Mucosa of rectum (tissue), 2 donors: ENCODE data around the gene AKT2.
A peak's percentile ranks its signal among the peaks of the same experiment; 100 is the strongest.

Experiments
- H3K27ac ChIP-seq, 2 donors: one replicate each; pipeline ENCODE4 v1.7.0; 2013; ENCODE audit warnings: inconsistent platforms in 2 of 2, low read depth in 2 of 2, low read length in 2 of 2
- H3K27me3 ChIP-seq, 2 donors: one replicate each; pipeline ENCODE4 v1.7.0; 2013; ENCODE audit warnings: low read length in 2 of 2; ENCODE audit not compliant: control insufficient read depth in 2 of 2, insufficient read depth in 2 of 2
- H3K36me3 ChIP-seq, 2 donors: one replicate each; pipeline ENCODE4 v1.7.0; 2013; ENCODE audit warnings: low read length in 2 of 2; ENCODE audit not compliant: control insufficient read depth in 2 of 2, insufficient read depth in 2 of 2
- H3K4me1 ChIP-seq, 2 donors: one replicate each; pipeline ENCODE4 v1.7.0; 2013; ENCODE audit warnings: low read length in 2 of 2, mild to moderate bottlenecking in 1 of 2; ENCODE audit not compliant: control insufficient read depth in 2 of 2, insufficient read depth in 2 of 2
- H3K4me3 ChIP-seq, 2 donors: one replicate each; pipeline ENCODE4 v1.7.0; 2013; ENCODE audit warnings: low read length in 2 of 2
- H3K9ac ChIP-seq, 2 donors: one replicate each; pipeline ENCODE4 v1.7.0; 2013; ENCODE audit warnings: low read length in 2 of 2, low read depth in 1 of 2, mild to moderate bottlenecking in 1 of 2
- H3K9me3 ChIP-seq, 2 donors: one replicate each; pipeline ENCODE4 v1.7.0; 2013; ENCODE audit warnings: low read length in 2 of 2; ENCODE audit not compliant: control insufficient read depth in 2 of 2
- donor health status: healthy.
- donor health status: Normal muscosa, but diverticular disease.

The AKT2 gene

GRCh38 chr19:40302224-40303011 lies 17.3 kb upstream of the AKT2 start:
- Histone ChIP-seq H3K27me3 (no peaks in the 10 kb centered on the region), H3K9ac (no peak overlapping the region), H3K4me3 (no peak overlapping the region), H3K9me3 (no peaks in the 10 kb centered on the region), H3K27ac (no peak overlapping the region), H3K4me1 (no peaks in the 10 kb centered on the region), H3K36me3 (no peaks in the 10 kb centered on the region)

GRCh38 chr19:40300668-40301067 lies 15.5 kb upstream of the AKT2 start:
- Histone ChIP-seq H3K27me3 (no peaks in the 10 kb centered on the region), H3K27ac (no peak overlapping the region), H3K4me1 (no peaks in the 10 kb centered on the region), H3K9ac (no peak overlapping the region), H3K4me3 (no peak overlapping the region), H3K9me3 (no peaks in the 10 kb centered on the region), H3K36me3 (no peaks in the 10 kb centered on the region)

GRCh38 chr19:40298026-40298425 lies 12.9 kb upstream of the AKT2 start:
- Histone ChIP-seq H3K9me3 (no peaks in the 10 kb centered on the region), H3K4me1 (no peaks in the 10 kb centered on the region), H3K4me3 (no peak overlapping the region), H3K36me3 (no peaks in the 10 kb centered on the region), H3K27ac (no peak overlapping the region), H3K27me3 (no peaks in the 10 kb centered on the region), H3K9ac (no peak overlapping the region)

- no peak overlapping the region for H3K27ac ChIP-seq
Measured at GRCh38 chr19:40294560-40294959, 9.4 kb upstream of the AKT2 start.

GRCh38 chr19:40286971-40287421 lies 1.9 kb upstream of the AKT2 start:
- Histone ChIP-seq H3K9me3 (no peaks in the 10 kb centered on the region), H3K36me3 (peaks cover 0 to 2% of the 10 kb centered on the region in 2 donors), H3K27me3 (no peaks in the 10 kb centered on the region), H3K4me3 (no peak overlapping the region), H3K4me1 (peaks cover 19 to 24% of the 10 kb centered on the region in 2 donors), H3K9ac (peak overlapping the region in 1 of 2 donors; percentile 19), H3K27ac (peak overlapping the region in 1 of 2 donors; percentile 7)

More at GRCh38 chr19:40294560-40294959, 9.4 kb upstream of the AKT2 start:
- no peaks in the 10 kb centered on the region for H3K36me3 ChIP-seq
- H3K4me3 ChIP-seq, result no peak overlapping the region
- H3K9ac ChIP-seq, result no peak overlapping the region
- no peaks in the 10 kb centered on the region for H3K4me1 ChIP-seq
- H3K27me3 ChIP-seq, result no peaks in the 10 kb centered on the region
- H3K9me3 ChIP-seq, result no peaks in the 10 kb centered on the region

- Histone ChIP-seq H3K9me3 (no peaks in the 10 kb centered on the region), H3K36me3 (peaks cover 0 to 6% of the 10 kb centered on the region in 2 donors), H3K9ac (peak overlapping the region; percentile 19 to 82), H3K4me1 (peaks cover 19 to 24% of the 10 kb centered on the region in 2 donors), H3K4me3 (no peak overlapping the region), H3K27ac (peak overlapping the region in 1 of 2 donors; percentile 96), H3K27me3 (no peaks in the 10 kb centered on the region)
Measured at GRCh38 chr19:40286235-40286970, 1.3 kb upstream of the AKT2 start.

- peaks cover 0 to 6% of the 10 kb centered on the region in 2 donors for H3K36me3 ChIP-seq
- H3K9me3 ChIP-seq, result no peaks in the 10 kb centered on the region
- H3K27ac ChIP-seq, result peak overlapping the region; percentile 96
- peak overlapping the region; percentile 84 to 93 for H3K9ac ChIP-seq
- H3K4me3 ChIP-seq, result peak overlapping the region; percentile 70 to 87
- H3K4me1 ChIP-seq, result peaks cover 25 to 30% of the 10 kb centered on the region in 2 donors
- no peaks in the 10 kb centered on the region for H3K27me3 ChIP-seq
Measured at GRCh38 chr19:40285353-40286234, 449 bp upstream of the AKT2 start.

GRCh38 chr19:40284251-40284500 lies 969 bp downstream of the AKT2 start:
- Histone ChIP-seq H3K9me3 (no peaks in the 10 kb centered on the region), H3K36me3 (peaks cover 0 to 6% of the 10 kb centered on the region in 2 donors), H3K27me3 (no peaks in the 10 kb centered on the region), H3K27ac (peak overlapping the region; percentile 83 to 88), H3K4me3 (peak overlapping the region; percentile 70 to 90), H3K9ac (peak overlapping the region; percentile 84 to 88), H3K4me1 (peaks cover 39 to 44% of the 10 kb centered on the region in 2 donors)

GRCh38 chr19:40283414-40284250 lies 1.5 kb downstream of the AKT2 start:
- H3K9ac ChIP-seq, result peak overlapping the region; percentile 84 to 88
- H3K27me3 ChIP-seq, result no peaks in the 10 kb centered on the region
- H3K36me3 ChIP-seq, result peaks cover 0 to 6% of the 10 kb centered on the region in 2 donors
- H3K27ac ChIP-seq, result peak overlapping the region; percentile 83 to 88
- no peaks in the 10 kb centered on the region for H3K9me3 ChIP-seq
- peak overlapping the region; percentile 70 to 90 for H3K4me3 ChIP-seq
- peaks cover 42 to 45% of the 10 kb centered on the region in 2 donors for H3K4me1 ChIP-seq
